ENCODE data around the gene FGFR3. TPM values are rescaled to one million over a fixed set of nuclear protein-coding genes. Genes with fewer than 3 reads are reported as not detected.

Gene FGFR3
- total and polyA plus RNA-seq, 2 of the 8 experiments (the other 6 are each of a cell fraction or from before 2014, with no cell fraction given), result 9.0 to 19.5 TPM

- TF ChIP-seq ATF3 (IDR thresholded peaks at IDR 0.05; ENCODE audit: insufficient read depth, low read depth, low read length), result no peak
These were observed 43.6 kb downstream of the FGFR3 start (continued) for GRCh38 chr4:1836650-1837049.

Measured in H1 (cell line).